ENCODE results near the gene CHPT1. TPM values are rescaled to one million over a fixed set of nuclear protein-coding genes. Genes with fewer than 3 reads are reported as not detected.

CHPT1 gene
- total RNA-seq: 35.2 and 45.5 TPM in 2 replicates

GRCh38 chr12:101697197-101697929 lies at the start of gene CHPT1:
Gene CHPT1, plus strand, starts transcription at chr12:101697640. Its CDS starts 222 bp downstream, at chr12:101697862.

DNA sequence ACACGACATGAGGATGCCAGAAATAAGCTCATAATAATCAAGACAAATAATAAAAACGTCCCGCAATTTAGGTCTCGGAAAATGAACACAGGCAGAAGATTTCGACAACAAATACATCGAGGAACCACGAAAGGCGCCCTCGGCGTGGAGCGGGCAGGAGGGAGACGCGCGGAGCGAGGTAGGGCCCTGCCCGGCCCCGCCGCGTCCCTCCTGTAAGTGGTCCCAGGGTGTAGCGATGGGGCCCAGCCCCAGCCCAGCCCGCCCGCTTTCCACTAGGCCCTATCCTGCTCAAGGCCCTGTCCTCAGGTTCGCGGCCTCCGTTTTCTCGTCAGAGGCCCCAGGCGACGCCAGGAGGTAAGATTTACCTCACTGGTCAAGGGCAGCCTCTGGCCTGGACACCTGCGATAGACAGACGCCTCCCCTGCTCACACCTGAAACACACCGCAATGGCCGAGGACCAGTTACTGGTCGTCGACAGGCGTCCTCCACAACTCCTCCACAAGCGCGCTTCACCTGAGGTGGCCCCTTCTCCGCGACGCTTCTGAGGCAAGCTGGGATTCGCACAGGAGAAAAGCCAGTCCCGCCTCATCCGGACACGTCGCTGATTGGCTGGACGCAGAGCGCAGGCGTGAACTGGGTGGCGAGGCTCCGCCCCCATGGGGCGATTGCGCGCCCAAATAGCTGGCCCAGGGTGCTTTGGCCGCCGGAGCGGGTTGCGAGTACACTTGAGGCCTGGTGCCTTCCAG lies 41.7 kb downstream of the CHPT1 start, which contains the start of gene SYCP3:
SYCP3 (minus strand) TSS at position 543 of the 746 bp plus-strand sequence. CDS start 1,527 bp downstream, outside the sequence.

Other genes starting within 250 kb of the CHPT1 start
- gene SPIC, start 222.3 kb upstream of the CHPT1 start, total RNA-seq: not detected in 2 replicates
- not detected in 2 replicates for gene MYBPC1, start 102.7 kb upstream of the CHPT1 start, total RNA-seq
- gene SYCP3, start 41.8 kb downstream of the CHPT1 start, total RNA-seq: 0.18 TPM in 1 of 2 replicates, not detected in the other
- 19.6 and 23.6 TPM in 2 replicates for gene GNPTAB, start 133.3 kb downstream of the CHPT1 start, total RNA-seq
- gene DRAM1, start 179.9 kb downstream of the CHPT1 start, total RNA-seq: 43.2 and 60.3 TPM in 2 replicates